PC-9 (cell line): ENCODE results near the gene CCDC91.

Experiments
- CTCF ChIP-seq: fragments of 200-600 bp; sonication (generic); conservative IDR thresholded peaks from 2 replicates; pipeline ENCODE4 v1.6.1; 2017; ENCODE audit warnings: mixed run types, antibody characterized with exemption, mild to moderate bottlenecking, moderate library complexity
- EZH2 ChIP-seq: fragments of 200-600 bp; sonication (generic); IDR thresholded peaks from 2 replicates; pipeline ENCODE4 v1.8.0; 2017; ENCODE audit warnings: antibody characterized with exemption, low read depth

GRCh38 chr12:28543021-28543890, 353.0 kb downstream of the CCDC91 start:
- TF ChIP-seq CTCF: no peak
- TF ChIP-seq EZH2: no peak
